COR-L47 (cell line): ENCODE results near the gene AGFG2.
"Not testable (repeated sequence)": the region's sequence is repeated elsewhere in the genome, so short reads cannot be mapped to it uniquely, and the experiment has no call there.

ENCODE experiments used
- DNase-seq: peaks from one replicate; lab custom pipeline; 2025; lab: John Stamatoyannopoulos, UW

The AGFG2 gene

DNA sequence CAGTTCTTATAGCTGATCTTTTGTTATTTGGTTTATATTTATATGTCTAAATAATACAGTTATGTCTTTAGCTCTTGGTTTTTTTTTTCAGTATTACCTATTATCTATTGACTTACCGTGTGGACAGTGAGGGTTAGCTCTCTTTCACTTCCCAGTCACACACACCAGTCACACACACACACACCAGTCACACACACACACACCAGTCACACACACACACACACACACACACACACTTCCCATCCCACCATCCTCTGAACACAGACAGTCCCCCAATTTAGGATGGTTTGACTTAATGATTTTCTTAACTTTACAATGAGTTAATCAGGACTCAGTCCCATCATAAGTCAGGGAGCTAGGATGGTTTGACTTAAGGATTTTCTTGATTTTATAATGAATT lies 18.9 kb upstream of the AGFG2 start:
- no peak for DNase-seq

DNA sequence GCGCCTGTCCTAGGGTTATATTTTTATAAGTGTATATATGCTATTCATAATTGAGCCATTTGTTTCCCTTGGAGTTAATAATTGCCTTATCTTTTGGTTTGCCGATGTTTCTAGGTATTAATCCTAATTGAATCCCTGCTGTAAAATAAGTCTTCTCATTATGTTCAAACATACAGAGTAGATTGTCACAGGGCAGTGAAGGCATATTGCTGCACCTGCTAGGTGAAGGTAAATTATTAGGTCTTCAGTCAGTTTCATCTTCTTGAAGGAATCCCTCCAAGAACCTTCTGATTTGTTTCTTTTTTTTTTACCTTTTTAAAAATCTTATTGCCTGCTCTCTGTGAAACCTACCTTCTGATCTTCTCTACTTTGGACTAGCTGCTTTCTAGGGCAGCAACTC lies 17.9 kb upstream of the AGFG2 start:
- DNase-seq: no peak

DNA sequence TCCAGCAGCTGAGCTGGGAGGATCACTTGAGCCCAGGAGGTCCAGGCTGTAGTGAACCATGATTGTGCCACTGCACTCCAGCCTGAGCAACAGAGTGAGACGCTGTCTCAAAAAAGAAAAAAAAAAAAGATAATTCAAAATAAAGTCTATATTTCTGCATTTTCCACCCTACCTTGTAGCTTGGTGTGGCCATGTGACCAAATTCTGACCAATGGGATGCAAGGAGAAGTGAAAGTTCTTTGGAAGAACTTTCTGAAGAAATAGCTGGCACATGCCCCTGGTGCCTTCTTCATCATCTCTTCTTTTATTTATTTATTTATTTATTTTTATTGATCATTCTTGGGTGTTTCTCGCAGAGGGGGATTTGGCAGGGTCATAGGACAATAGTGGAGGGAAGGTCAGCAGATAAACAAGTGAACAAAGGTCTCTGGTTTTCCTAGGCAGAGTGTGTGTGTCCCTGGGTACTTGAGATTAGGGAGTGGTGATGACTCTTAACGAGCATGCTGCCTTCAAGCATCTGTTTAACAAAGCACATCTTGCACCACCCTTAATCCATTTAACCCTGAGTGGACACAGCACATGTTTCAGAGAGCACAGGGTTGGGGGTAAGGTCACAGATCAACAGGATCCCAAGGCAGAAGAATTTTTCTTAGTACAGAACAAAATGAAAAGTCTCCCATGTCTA lies 17.0 kb upstream of the AGFG2 start:
- DNase-seq: not testable (repeated sequence)

GRCh38 chr7:100523192-100523591 lies 15.8 kb upstream of the AGFG2 start:
- DNase-seq: not testable (repeated sequence)

DNA sequence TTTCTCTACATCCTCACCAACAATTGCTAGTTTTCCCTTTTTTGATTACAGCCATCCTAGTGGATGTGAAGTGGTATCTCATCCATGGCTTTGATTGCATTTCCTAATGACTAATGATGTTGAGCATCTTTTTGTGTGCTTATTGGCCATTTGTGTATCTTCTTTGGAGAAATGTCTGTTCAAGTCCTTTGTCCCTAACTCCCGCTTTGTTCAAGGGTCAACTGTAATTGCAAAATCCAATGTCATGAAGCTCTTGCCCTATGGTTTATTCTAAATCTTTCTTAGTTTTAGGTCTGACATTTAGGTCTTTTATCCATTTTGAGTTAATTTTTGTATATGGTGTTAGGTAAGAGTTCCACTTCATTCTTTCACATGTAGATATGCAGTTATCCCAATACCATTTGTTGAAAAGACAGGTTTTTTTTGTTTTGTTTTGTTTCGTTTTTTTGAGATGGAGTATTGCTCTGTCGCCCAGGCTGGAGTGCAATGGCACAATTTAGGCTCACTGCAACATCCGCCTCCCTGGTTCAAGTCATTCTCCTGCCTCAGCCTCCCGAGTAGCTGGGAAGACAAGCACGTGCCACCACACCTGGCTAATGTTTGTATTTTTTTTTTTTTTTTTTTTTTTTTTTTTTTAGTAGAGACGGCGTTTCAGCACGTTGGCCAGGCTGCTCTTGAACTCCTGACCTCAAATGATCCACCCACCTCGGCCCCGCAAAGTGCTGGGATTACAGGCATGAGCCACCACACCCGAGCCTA lies 10.7 kb upstream of the AGFG2 start:
- not testable (repeated sequence) for DNase-seq

GRCh38 chr7:100532165-100533022 lies 6.6 kb upstream of the AGFG2 start:
- no peak for DNase-seq

DNA sequence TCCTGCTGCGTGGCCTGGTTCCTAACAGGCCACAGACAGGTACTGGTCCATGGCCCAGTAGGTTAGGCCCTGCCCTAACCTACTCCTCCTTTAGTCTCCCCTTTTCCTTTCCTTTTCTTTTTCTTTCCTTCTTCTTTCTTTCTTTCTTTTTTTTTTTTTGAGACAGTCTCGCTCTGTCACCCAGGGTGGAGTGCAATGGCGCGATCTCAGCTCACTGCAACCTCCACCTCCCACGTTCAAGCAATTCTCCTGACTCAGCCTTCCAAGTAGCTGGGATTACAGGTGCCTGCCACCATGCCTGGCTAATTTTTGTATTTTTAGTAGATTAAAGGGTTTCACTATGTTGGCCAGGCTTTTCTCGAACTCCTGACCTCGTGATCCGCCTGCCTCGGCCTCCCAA lies 3.0 kb upstream of the AGFG2 start:
- not testable (repeated sequence) for DNase-seq

GRCh38 chr7:100536695-100537094 lies 2.3 kb upstream of the AGFG2 start:
- not testable (repeated sequence) for DNase-seq

- no peak for DNase-seq
Measured at GRCh38 chr7:100538348-100538653, 702 bp upstream of the AGFG2 start.

DNA sequence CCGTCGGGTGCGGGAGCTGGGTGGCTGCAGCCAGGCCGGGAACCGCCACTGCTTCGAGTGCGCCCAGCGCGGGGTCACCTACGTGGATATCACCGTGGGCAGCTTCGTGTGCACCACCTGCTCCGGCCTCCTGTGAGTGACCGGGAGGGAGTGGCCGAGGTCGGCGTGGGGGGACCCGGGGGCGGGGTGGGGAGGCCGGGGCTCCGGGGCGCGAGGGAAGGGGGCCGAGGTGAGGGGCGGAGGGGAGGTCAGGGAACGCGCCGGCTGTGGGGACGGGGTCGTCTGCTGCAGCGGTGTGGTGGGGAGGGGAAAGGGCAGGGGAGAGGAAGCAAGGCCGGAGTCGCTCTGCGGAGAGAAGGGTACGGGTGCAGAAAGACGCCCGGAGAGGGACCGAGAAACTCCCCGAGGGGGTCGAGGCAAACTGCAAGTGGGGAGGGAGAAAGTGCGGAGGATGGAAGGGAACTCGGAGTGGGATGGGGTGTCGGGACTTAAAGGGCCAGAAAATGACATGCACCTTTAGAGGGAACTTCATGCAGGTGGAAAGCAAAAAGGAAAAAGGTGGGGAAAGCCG lies 518 bp downstream of the AGFG2 start:
- peak; percentile 24 for DNase-seq

DNA sequence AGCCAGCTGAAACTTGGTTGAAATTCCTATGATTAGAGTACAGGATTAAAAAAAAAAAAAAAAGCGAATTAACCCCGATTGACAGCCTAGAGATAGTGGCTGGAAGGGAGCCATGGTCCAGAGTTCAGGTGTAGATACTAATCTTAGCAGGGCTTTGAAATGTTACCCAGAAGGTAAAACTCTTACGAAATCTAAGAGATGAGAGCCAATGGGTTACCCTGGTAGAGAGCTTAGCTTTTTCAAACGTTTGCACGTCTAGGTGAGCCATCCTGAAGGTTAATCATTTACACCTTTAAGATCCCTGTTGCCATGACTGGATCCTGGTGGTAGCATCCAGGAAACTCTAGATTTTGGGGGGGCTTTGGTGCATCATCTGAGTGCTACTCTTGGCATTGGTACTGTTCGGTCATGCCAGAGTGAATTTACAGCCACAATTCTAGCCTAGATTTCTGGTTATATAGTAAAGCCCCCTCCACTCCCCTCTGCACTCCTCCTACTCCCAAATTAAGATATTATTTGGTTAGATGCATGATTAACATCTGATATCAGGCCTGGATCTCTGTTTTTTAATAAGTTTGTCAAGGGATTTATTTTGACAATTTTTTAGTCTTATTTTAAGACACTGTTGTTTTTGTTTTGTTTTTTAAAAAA lies 1.2 kb downstream of the AGFG2 start:
- no peak for DNase-seq

GRCh38 chr7:100541309-100541708 lies 2.3 kb downstream of the AGFG2 start:
- DNase-seq: not testable (repeated sequence)

GRCh38 chr7:100543586-100543985 lies 4.6 kb downstream of the AGFG2 start:
- no peak for DNase-seq

DNA sequence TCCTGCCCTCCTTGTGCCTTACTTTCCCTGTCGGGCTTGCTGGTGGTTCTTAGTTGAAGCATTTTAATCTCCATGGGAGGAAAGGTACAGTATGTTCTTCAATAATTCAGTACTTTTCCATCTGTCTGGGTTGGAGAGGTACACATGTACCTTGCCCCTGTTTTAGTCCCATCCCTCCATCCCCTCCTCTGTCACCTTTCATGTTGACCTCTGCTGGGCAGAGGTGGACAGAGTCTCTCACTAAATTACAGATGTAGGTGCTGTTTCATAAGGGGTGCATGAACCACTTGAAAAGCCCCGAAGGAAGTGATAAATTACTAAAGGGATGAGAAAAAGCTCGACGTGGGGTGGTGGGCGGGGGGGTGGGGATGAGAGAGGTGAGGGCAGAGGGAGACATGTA lies 5.4 kb downstream of the AGFG2 start:
- DNase-seq: no peak

DNA sequence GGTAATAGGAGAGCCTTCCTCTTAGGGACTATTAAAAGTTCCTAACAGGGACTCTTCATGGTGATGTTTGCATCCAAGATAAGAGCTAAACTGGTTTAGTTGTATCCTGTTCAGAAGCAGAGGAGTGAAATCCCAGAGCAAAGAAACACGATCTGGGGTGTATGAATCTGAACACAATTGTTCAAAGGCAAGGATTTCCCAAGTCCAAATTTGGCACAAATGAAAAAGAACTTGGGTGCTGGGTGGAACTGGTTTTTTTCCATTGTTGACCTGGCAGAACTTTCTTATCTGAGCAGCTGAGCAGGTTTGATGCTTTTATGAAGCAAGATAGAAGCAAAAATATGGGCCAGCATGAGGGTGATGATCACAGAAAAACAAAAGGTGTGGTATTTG lies 6.0 kb downstream of the AGFG2 start:
- DNase-seq: no peak

DNA sequence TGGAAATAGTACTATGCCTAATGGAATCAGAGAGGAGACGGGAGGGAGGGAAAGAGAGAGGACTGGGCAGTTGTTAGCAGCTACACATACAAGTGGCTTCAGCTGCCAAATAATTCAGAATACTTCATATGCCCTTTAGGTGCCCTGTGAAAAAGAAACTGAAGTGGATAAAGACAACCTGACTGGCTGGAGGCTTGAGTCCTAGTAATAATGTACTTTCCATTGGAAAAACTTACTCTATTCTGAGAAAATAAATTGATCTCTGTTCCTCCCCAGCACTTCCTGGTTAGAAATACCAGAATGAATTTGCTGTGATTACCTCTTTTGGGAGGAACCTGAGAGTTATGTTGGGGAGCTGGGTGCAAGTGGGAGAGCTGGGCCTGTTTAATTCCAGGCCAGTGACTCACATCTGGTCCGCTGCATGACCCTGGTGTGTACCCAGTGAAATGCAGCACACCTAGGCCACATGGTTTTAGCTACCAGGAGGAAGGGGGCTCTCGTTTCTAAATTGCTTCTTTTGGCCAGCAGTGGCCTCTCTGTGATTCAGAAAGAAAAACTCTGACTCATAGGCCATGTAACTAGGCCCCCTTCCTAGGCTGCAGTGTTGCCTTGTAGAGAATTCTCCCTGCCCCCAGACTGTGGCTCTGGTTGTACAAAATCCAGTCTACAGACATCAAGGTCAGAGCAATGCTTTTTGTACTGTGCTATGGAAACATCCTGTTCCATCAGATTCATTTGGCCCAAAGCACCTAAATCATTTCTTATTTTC lies 6.5 kb downstream of the AGFG2 start:
- peak; percentile 25 for DNase-seq

DNA sequence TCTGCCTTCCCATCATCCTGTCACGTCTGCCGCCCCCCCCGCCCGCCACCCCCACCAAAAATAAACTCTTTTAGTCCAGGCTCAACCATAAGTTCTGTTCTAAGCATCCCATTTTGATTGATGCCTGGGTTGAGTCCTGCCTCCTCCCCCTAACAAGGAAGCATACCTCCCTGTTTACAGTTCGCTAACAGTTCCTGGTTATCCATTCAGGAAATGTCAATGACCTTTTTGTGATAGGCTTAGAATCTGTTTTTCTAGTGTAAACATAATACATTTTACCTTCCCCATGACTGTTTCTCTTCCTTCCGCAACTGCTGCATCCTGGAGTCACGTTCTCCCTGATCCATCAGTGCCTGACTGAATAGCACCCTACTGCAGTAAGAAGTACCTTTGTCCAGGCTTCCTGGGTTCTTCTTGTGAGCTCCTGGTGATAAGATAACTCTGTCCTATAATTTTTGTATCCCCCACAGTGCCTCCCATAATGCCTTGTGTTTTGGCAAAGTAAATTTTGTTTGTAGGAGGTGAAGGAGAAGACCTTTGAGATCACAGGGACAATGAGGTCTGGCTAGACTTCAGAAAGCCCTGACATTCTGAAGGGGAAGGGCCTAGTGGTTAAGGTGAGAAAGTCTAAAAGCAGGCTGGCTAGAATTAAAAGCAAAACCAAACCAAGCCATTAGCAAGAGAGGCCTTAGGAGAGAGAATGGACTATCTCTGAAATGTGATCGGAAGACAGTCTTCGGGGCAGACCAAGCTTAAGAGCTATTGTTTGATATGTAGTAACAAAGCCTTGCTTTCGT lies 7.3 kb downstream of the AGFG2 start:
- peak; percentile 44 for DNase-seq

DNA sequence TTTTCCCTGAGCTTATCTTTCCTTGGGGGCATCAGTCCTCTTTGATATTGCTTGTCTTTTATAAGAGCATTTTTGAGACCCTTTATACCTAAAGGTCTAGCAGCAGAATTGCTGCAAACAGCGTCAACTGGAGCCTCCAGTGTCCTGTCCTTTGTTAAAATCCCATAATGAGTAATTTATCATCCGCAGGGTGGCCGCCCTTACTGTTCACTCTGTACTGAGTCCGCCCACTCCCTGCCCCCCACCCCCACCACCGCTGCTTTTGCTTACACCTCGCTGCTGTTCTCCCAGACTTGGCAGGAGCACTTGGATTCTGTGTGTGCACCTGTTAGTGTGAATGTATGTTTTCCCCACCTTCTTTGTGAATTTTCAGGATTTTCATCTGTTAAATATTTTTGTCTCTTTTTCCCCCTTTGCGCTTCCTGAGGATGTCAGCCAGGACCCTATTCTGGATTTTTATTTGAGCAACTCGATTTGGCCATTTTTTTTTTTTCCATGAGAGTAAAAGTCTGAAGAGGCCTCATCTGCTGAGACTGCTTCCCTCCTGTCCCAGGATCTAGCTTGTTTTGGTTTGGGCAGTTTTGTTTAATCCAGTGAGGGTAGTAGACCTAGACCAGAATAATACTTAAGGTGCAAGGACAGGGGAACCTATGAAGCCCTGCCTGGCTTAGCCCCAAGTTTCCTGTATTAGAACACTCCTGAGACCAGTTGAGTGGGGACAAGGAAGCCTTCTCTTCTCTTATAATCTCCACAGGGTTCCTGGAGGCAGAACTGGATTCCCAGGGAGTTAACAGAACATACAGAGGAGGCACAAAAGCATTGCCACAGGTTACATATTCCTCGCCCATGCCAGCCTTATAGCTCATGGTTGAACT lies 8.2 kb downstream of the AGFG2 start:
- DNase-seq: peak; percentile 82

- DNase-seq: peak; percentile 60
Measured at GRCh38 chr7:100547872-100548271, 8.9 kb downstream of the AGFG2 start.
